OCI-LY1 (cell line): Measurements from ENCODE around the gene DCTN1.

Experiments
- H2AFZ ChIP-seq: fragments of 200-600 bp; sonication (generic), shearing (Covaris generic); 2 replicates; pipeline ENCODE4 v1.6.0; 2014; ENCODE audit warnings: antibody characterized with exemption, mild to moderate bottlenecking, low read length
- H3F3A ChIP-seq: fragments of 200-600 bp; sonication (generic), shearing (Covaris generic); 2 replicates; pipeline ENCODE4 v1.6.0; 2014; ENCODE audit warnings: mild to moderate bottlenecking, antibody characterized with exemption, low read length, moderate library complexity; ENCODE audit not compliant: insufficient read depth
- H3K27ac ChIP-seq: fragments of 200-600 bp; sonication (generic); 2 replicates; pipeline ENCODE4 v1.5.1; 2014; ENCODE audit warnings: low read length, mixed run types, mild to moderate bottlenecking, low read depth; ENCODE audit not compliant: poor library complexity, severe bottlenecking
- H3K27me3 ChIP-seq: fragments of 200-600 bp; sonication (generic); 2 replicates; pipeline ENCODE4 v1.6.0; 2014; ENCODE audit warnings: antibody characterized with exemption, mild to moderate bottlenecking, low read length, moderate library complexity; ENCODE audit not compliant: insufficient read depth
- H3K36me3 ChIP-seq: fragments of 200-600 bp; sonication (generic); 2 replicates; pipeline ENCODE4 v1.6.1; 2014; ENCODE audit warnings: mild to moderate bottlenecking, antibody characterized with exemption, low read length, moderate library complexity, mixed read lengths; ENCODE audit not compliant: insufficient read depth
- H3K4me1 ChIP-seq: fragments of 200-600 bp; sonication (generic); 2 replicates; pipeline ENCODE4 v1.5.1; 2014; ENCODE audit warnings: mild to moderate bottlenecking, low read length, moderate library complexity; ENCODE audit not compliant: insufficient read depth, severe bottlenecking
- H3K4me2 ChIP-seq: fragments of 200-600 bp; sonication (generic), shearing (Covaris generic); 2 replicates; pipeline ENCODE4 v1.6.1; 2014; ENCODE audit warnings: low read length
- H3K4me3 ChIP-seq: fragments of 200-600 bp; sonication (generic); 2 replicates; pipeline ENCODE4 v1.5.1; 2014; ENCODE audit warnings: low read length, low read depth, mild to moderate bottlenecking, mixed read lengths; ENCODE audit not compliant: poor library complexity, severe bottlenecking
- H3K79me2 ChIP-seq: fragments of 200-600 bp; shearing (Covaris generic); 2 replicates; pipeline ENCODE4 v1.6.1; 2016; ENCODE audit warnings: mixed run types, low read length, mixed read lengths; ENCODE audit not compliant: insufficient read depth
- H3K9ac ChIP-seq: fragments of 200-600 bp; sonication (generic), shearing (Covaris generic); 2 replicates; pipeline ENCODE4 v1.6.1; 2014; ENCODE audit warnings: mild to moderate bottlenecking, low read length, mixed read lengths
- H3K9me2 ChIP-seq: fragments of 200-600 bp; sonication (generic), shearing (Covaris generic); 2 replicates; pipeline ENCODE4 v1.6.1; 2014; ENCODE audit warnings: low read depth, mild to moderate bottlenecking, low read length, mixed read lengths
- H3K9me3 ChIP-seq: fragments of 200-600 bp; shearing (Covaris generic); 2 replicates; pipeline ENCODE4 v1.6.1; 2014; ENCODE audit warnings: low read length, mixed read lengths
- H4K20me1 ChIP-seq: fragments of 200-600 bp; sonication (generic), shearing (Covaris generic); 2 replicates; pipeline ENCODE4 v1.6.0; 2016; ENCODE audit warnings: mild to moderate bottlenecking, low read length; ENCODE audit not compliant: insufficient read depth
- CTCF ChIP-seq: fragments of 200-600 bp; sonication (generic), shearing (Covaris generic); IDR thresholded peaks from 2 replicates; pipeline ENCODE4 v1.5.1; 2017; ENCODE audit warnings: mild to moderate bottlenecking, antibody characterized with exemption, low read length, moderate library complexity, mixed read lengths
- EZH2 ChIP-seq: fragments of 200-600 bp; sonication (generic), shearing (Covaris generic); IDR thresholded peaks from 2 replicates; pipeline ENCODE4 v1.8.0; 2017; ENCODE audit warnings: borderline replicate concordance, mixed run types, mild to moderate bottlenecking, antibody characterized with exemption, low read length, moderate library complexity, mixed read lengths

The DCTN1 gene

DNA sequence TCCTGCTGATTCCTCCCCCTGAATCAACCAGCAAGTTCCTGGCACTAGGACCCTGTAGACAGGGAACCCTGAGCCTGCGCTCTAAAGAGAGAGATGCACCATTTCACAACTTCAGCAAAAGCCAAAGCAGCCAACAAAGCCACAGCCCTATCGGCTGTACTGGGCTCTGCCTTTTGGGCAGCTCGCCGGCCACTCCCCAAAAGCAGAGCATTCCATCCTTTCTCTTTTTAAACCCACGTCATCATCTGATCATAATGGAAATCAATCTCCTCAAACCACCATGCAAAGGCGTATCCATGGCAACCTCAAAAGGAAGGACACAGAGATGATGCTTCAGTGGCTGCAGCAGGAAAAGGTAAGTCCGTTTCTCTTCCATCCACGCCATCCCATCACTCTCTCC lies 5.3 kb upstream of the DCTN1 start:
- no peaks in the 10 kb centered on the region for H3F3A ChIP-seq
- peaks cover 7% of the 10 kb centered on the region; the same call in 1 of the 2 replicates for H3K36me3 ChIP-seq
- no peak for TF ChIP-seq CTCF
- TF ChIP-seq EZH2: no peak
- H3K9me2 ChIP-seq: no peaks in the 10 kb centered on the region
- no peaks in the 10 kb centered on the region for H3K79me2 ChIP-seq
- no peaks in the 10 kb centered on the region for H3K9me3 ChIP-seq
- no peaks in the 10 kb centered on the region for H4K20me1 ChIP-seq
- no peak overlapping the region for H3K9ac ChIP-seq
- no peak overlapping the region for H3K4me3 ChIP-seq
- no peak overlapping the region for H3K4me2 ChIP-seq
- no peak overlapping the region for H2AFZ ChIP-seq
- no peak overlapping the region for H3K27ac ChIP-seq
- no peaks in the 10 kb centered on the region for H3K27me3 ChIP-seq
- H3K4me1 ChIP-seq: peaks cover 12% of the 10 kb centered on the region

GRCh38 chr2:74384051-74384450 lies 3.9 kb upstream of the DCTN1 start:
- peaks cover 11% of the 10 kb centered on the region for H3K4me1 ChIP-seq
- no peak overlapping the region for H3K4me3 ChIP-seq
- no peak overlapping the region for H3K9ac ChIP-seq
- no peak overlapping the region for H2AFZ ChIP-seq
- H3K27me3 ChIP-seq: no peaks in the 10 kb centered on the region
- H4K20me1 ChIP-seq: no peaks in the 10 kb centered on the region
- no peaks in the 10 kb centered on the region for H3K9me2 ChIP-seq
- H3K9me3 ChIP-seq: no peaks in the 10 kb centered on the region
- no peak overlapping the region for H3K4me2 ChIP-seq
- no peaks in the 10 kb centered on the region for H3K79me2 ChIP-seq
- TF ChIP-seq CTCF: no peak
- no peak for TF ChIP-seq EZH2
- no peak overlapping the region for H3K27ac ChIP-seq
- no peaks in the 10 kb centered on the region for H3F3A ChIP-seq
- H3K36me3 ChIP-seq: peaks cover 7% of the 10 kb centered on the region; the same call in 1 of the 2 replicates

DNA sequence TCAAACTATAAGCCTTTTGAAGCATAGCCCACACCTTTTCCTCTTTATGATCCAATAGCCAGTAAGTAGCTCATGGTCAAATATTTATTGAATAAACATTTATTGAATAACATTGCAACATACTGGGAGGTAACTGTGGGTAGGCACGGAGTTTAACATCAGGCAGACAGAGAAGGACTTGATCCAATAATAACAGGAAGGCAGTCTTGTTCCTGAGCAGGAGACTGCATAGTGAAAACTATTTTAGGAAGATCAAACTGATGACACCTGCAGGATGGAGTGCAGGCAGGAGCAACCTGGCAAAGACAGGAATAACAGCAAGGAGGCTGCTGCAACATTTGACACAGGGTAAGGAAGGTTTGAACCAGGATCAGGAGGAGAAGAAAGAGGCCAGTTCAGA lies 3.1 kb upstream of the DCTN1 start:
- H3F3A ChIP-seq: no peaks in the 10 kb centered on the region
- H3K9me3 ChIP-seq: no peaks in the 10 kb centered on the region
- TF ChIP-seq EZH2: no peak
- no peak for TF ChIP-seq CTCF
- peaks cover 11% of the 10 kb centered on the region for H3K4me1 ChIP-seq
- H3K79me2 ChIP-seq: no peaks in the 10 kb centered on the region
- H4K20me1 ChIP-seq: no peaks in the 10 kb centered on the region
- H3K9ac ChIP-seq: no peak overlapping the region
- H3K9me2 ChIP-seq: no peaks in the 10 kb centered on the region
- no peak overlapping the region for H3K4me2 ChIP-seq
- no peak overlapping the region for H3K27ac ChIP-seq
- no peak overlapping the region for H3K4me3 ChIP-seq
- H3K27me3 ChIP-seq: no peaks in the 10 kb centered on the region
- H2AFZ ChIP-seq: no peak overlapping the region
- peaks cover 7% of the 10 kb centered on the region; the same call in 1 of the 2 replicates for H3K36me3 ChIP-seq
